Upper lobe of left lung (tissue), 6 donors: ENCODE results near the gene GNS. TPM values are rescaled to one million over a fixed set of nuclear protein-coding genes. Genes with fewer than 3 reads are reported as not detected.

Source experiments
- ATAC-seq, 2 donors: fragments of 200-7000 bp; cut with Tn5 transposase; one replicate each; pipeline ENCODE4 v1.9.1; 2022; ENCODE audit warnings: mild to moderate bottlenecking in 2 of 2, moderate library complexity in 2 of 2; ENCODE audit not compliant: low FRiP score in 2 of 2
- DNase-seq, 2 donors: peaks; one replicate each; pipeline ENCODE4 v3.0.0-alpha.2; 2019 to 2020
- H3K27ac ChIP-seq, 4 donors: fragments of 200-600 bp; sonication (generic); one replicate each; pipeline ENCODE4 v1.5.1; 2016 to 2019
- H3K27me3 ChIP-seq, 4 donors: fragments of 200-600 bp; sonication (generic); one replicate each; pipeline ENCODE4 v1.5.1; 2017 to 2019
- H3K36me3 ChIP-seq, 4 donors: fragments of 200-600 bp; sonication (generic); one replicate each; pipeline ENCODE4 v1.5.1; 2016 to 2019
- H3K4me1 ChIP-seq, 4 donors: fragments of 200-600 bp; sonication (generic); one replicate each; pipeline ENCODE4 v1.5.1; 2018 to 2019
- H3K4me3 ChIP-seq, 4 donors: fragments of 200-600 bp; sonication (generic); one replicate each; pipeline ENCODE4 v1.5.1; 2017 to 2019; ENCODE audit warnings: mild to moderate bottlenecking in 2 of 4, moderate library complexity in 1 of 4
- H3K9me3 ChIP-seq, 4 donors: fragments of 200-600 bp; sonication (generic); one replicate each; pipeline ENCODE4 v1.5.1; 2018 to 2019
- EP300 ChIP-seq, 4 donors: sonication (generic); formaldehyde crosslinking; IDR thresholded peaks; one replicate each; pipeline ENCODE4 v1.5.1; 2017; ENCODE audit warnings: antibody characterized with exemption in 4 of 4, control low read depth in 2 of 4
- POLR2A ChIP-seq, 4 donors: fragments of 450-650 bp; IDR thresholded peaks; one replicate each; pipeline ENCODE4 v1.5.1; 2016 to 2017; ENCODE audit warnings: antibody characterized with exemption in 4 of 4, mild to moderate bottlenecking in 2 of 4
- POLR2AphosphoS5 ChIP-seq, 2 donors: sonication (generic); formaldehyde crosslinking; IDR thresholded peaks; one replicate each; pipeline ENCODE4 v1.5.1; 2017; ENCODE audit warnings: antibody characterized with exemption in 2 of 2
- WGBS, 2 donors: methylation state at CpG; one replicate each; pipeline ENCODE4 v1.1.5; 2017 to 2018; 5-methylcytosine and 5-hydroxymethylcytosine counted together
- total RNA-seq, 6 donors: library from RNA; depleted of rRNA in 4 of 6; stranded (reverse); fragments of >200 nt in 4 of 6; gene quantifications; one replicate each; pipeline versions ENCODE4 v1.1.0 to v1.2.1, GENCODE V29; 2016 to 2021
- TF ChIP-seq, protein P1 (sequence below), 6 experiments: fragments of 450-650 bp in 4 of 6; fragments of 200-600 bp in 2 of 6; sonication (generic) in 2 of 6; IDR thresholded peaks; one replicate each; pipeline ENCODE4 v1.5.1; 2016 to 2019; ENCODE audit warnings: antibody characterized with exemption in 6 of 6
- donor health status: DM: no; HTN: no; CAD: no; lungs with moderate emphysema.
- donor health status: DM: no; HTN: yes; CAD: no; lungs with severe emphysema.

GNS gene
- total RNA-seq, 6 donors from 2014 or later = 43.0 to 201 (median 135) TPM

DNA sequence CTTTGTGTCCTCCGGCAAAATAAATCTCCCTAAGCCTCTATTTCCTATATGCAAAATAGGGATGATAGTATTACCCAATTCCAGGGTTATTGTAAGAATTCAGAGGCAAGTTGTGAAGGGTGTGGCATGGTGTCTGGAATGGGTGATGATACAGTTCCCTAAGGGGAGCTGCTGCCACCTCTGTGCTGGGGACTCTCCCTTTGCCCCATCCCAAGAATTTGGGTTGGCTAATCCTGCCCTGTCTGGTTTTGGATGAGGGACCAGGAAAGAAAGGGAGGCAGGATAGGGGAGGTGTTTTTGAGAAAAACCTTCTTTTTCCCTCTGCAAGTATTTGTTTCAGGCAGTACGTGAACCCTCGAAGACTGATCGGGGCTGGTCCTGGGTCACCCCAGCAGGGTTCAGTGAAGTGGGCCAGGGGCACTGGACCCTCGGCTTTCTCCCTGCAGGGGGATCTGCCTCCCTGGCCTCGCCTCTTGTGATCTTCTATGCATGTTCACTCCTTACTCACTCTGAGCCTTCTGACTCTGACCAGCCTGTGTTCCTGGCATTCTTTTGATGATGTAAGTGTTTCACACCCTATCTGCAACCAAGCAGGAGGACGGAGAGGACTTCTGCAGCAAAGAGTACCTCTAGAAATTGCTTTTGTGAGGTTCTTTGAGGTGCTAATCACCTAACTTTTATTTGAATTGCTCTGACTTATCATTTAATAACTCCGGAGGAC lies 88.1 kb downstream of the GNS start:
- Histone ChIP-seq H3K36me3 (no peaks in the 10 kb centered on the region), H3K4me1 (peaks cover 91 to 98% (median 96%) of the 10 kb centered on the region in 4 donors), H3K27me3 (no peaks in the 10 kb centered on the region), H3K9me3 (no peaks in the 10 kb centered on the region), H3K27ac (peak overlapping the region; percentile 53 to 82 (median 78)), H3K4me3 (no peak overlapping the region)
- DNase-seq (peak in 1 of 2 donors; percentile 56), ATAC-seq (peak; percentile 45 to 82)
- TF ChIP-seq EP300 (IDR thresholded peaks at IDR 0.05) (no peak), POLR2A (IDR thresholded peaks at IDR 0.05) (peak in 1 of 4 donors; percentile 39), POLR2AphosphoS5 (IDR thresholded peaks at IDR 0.05) (peak in 1 of 2 donors; percentile 53)
- 39 to 61% methylated on average over 8 of the region's 8 CpGs for whole genome bisulfite sequencing, 2 donors

DNA sequence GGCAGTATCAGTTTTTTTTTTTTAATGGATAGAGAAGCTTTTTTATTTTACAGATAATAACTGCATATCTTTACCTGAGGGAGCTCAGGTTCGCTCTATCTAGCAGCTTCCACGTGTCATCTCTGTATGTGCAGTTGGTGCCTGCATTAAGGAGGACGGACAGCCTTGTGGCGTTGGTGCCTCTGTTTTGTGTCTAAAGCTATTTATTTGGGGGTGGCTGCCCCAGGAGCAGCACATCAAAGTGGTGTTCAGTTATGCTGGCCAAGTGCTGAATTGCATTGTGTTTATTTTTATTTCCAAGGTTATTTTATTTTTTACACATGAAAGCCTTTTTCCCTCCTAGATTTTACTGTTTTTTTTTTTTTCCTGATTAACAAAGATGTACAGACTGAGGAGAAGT lies 89.2 kb downstream of the GNS start:
- 31 to 48% methylated on average over 4 of the region's 4 CpGs for WGBS, 2 donors
- DNase-seq (no peak), ATAC-seq (no peak)
- Histone ChIP-seq H3K36me3 (no peaks in the 10 kb centered on the region), H3K27ac (peak overlapping the region; percentile 58 to 84 (median 72)), H3K4me3 (peak overlapping the region in 1 of 4 donors; percentile 29), H3K9me3 (no peaks in the 10 kb centered on the region), H3K27me3 (no peaks in the 10 kb centered on the region), H3K4me1 (peaks cover 91 to 99% (median 97%) of the 10 kb centered on the region in 4 donors)
- TF ChIP-seq EP300 (IDR thresholded peaks at IDR 0.05) (no peak), POLR2A (IDR thresholded peaks at IDR 0.05) (no peak), POLR2AphosphoS5 (IDR thresholded peaks at IDR 0.05) (no peak)
- TF ChIP-seq, protein P1, sequence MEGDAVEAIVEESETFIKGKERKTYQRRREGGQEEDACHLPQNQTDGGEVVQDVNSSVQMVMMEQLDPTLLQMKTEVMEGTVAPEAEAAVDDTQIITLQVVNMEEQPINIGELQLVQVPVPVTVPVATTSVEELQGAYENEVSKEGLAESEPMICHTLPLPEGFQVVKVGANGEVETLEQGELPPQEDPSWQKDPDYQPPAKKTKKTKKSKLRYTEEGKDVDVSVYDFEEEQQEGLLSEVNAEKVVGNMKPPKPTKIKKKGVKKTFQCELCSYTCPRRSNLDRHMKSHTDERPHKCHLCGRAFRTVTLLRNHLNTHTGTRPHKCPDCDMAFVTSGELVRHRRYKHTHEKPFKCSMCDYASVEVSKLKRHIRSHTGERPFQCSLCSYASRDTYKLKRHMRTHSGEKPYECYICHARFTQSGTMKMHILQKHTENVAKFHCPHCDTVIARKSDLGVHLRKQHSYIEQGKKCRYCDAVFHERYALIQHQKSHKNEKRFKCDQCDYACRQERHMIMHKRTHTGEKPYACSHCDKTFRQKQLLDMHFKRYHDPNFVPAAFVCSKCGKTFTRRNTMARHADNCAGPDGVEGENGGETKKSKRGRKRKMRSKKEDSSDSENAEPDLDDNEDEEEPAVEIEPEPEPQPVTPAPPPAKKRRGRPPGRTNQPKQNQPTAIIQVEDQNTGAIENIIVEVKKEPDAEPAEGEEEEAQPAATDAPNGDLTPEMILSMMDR (IDR thresholded peaks at IDR 0.05) = no peak

DNA sequence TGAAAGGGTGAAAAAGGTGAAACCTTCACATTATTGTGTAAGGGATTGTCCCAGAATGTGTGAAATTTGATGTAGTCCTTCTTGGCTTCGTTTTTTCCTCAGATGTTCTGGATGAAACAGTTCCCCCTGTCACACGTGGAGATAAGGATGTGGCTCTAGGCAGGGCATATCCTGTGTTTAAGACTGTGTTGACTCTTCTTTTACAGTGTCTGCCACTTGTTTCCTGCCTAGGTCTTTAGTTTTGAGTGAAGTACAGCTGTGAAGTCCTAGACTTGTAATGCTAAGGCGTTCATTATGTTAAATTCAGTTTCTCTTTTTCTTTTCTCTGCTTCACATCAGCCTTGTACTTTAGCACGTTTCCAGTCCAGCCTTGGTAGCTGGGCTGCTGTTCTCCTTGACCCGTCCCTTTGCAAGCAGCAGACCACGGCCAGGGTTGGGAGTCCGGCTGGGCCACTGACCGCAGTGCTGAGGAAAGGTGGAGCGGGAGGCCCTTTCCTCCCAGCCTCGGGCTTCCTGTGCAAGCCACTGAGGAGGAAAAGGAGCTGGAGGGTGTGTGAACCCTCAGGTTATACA lies 89.8 kb downstream of the GNS start:
- peak in 1 of 2 donors; percentile 20 for TF ChIP-seq POLR2AphosphoS5 (IDR thresholded peaks at IDR 0.05)
- TF ChIP-seq EP300 (IDR thresholded peaks at IDR 0.05) = no peak
- H3K36me3 ChIP-seq = no peaks in the 10 kb centered on the region
- WGBS, 2 donors = 11 to 14% methylated on average over 9 to 10 of the region's 10 CpGs
- H3K4me3 ChIP-seq = peak overlapping the region in 2 of 4 donors; percentile 29 to 31
- ATAC-seq = peak; percentile 38 to 45
- no peaks in the 10 kb centered on the region for H3K9me3 ChIP-seq
- H3K4me1 ChIP-seq = peaks cover 93 to 97% (median 96%) of the 10 kb centered on the region in 4 donors
- peak overlapping the region; percentile 58 to 84 (median 72) for H3K27ac ChIP-seq
- DNase-seq = peak; percentile 54 to 73
- no peaks in the 10 kb centered on the region for H3K27me3 ChIP-seq

DNA sequence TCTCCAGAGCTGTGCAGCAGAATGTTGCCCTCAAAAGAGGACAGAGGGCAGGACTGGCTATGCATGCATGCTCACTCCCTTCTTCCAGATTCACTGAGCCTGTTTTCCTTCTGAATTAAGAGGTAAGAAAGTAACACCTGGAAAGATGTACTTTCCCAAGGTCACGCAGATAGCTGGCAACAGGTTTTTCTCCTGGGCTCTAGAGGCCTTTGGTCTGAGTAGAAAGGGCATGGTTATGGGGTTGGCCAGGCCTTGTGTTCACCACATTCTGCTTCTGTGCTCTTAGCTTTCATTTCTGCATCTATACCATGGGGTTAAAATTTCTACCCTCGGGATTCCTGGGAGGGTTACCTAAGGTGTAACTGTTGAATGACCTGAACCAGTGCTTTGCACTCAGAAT lies 91.4 kb downstream of the GNS start:
- peak overlapping the region; percentile 38 to 72 (median 56) for H3K27ac ChIP-seq
- WGBS, 2 donors = 64 to 74% methylated on average over 2 of the region's 2 CpGs
- H3K36me3 ChIP-seq = no peaks in the 10 kb centered on the region
- no peak for ATAC-seq
- no peaks in the 10 kb centered on the region for H3K27me3 ChIP-seq
- no peak for TF ChIP-seq POLR2AphosphoS5 (IDR thresholded peaks at IDR 0.05)
- H3K4me1 ChIP-seq = peaks cover 78 to 91% (median 82%) of the 10 kb centered on the region in 4 donors
- DNase-seq = no peak
- no peak overlapping the region for H3K4me3 ChIP-seq
- H3K9me3 ChIP-seq = no peaks in the 10 kb centered on the region

DNA sequence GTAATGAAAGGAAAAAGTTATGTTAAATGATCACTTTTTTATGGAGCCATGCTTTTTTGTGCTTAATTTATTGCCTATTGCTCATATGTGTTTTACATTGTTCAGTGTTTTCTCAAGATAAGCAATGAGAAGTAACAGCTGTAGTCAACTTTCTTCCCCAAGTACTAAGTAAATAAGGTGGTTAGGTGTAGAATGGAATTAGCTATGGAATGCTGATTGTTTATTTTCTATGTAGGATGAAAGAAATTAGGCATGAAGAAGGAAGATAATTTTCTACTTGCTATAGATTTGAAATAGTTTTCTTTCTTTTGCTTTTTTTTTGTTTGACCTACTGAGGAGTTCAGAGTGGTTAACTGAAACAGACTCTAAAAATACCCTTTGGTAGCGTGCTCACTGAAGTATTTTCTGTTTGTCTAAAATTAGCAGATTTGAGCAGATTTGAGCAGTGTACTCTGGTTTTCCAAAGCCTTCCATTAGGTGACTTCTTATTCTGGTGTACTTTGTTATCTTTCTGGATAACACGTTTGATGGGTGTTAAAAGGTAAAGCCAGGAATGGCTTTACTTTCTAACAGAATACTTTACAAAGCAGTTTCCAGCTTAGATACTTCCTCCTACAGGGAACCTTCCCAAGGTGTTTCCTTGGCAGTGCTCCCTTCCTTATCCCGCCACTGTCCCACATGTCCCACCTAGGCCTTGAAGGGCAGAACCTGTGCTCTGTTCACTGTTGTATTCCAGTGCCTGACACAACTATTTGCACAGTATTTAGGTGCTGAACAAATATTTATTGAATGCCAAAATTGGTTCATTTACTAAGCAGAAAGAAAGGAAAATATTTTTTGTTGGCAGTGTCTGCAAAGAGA lies 92.9 kb downstream of the GNS start:
- H3K4me1 ChIP-seq = peaks cover 63 to 77% (median 67%) of the 10 kb centered on the region in 4 donors
- ATAC-seq (no peak), DNase-seq (no peak)
- no peak overlapping the region for H3K4me3 ChIP-seq
- WGBS, 2 donors = 56 to 57% methylated on average over 3 of the region's 3 CpGs
- H3K27me3 ChIP-seq = no peaks in the 10 kb centered on the region
- no peaks in the 10 kb centered on the region for H3K9me3 ChIP-seq
- peak overlapping the region; percentile 4 to 72 (median 54) for H3K27ac ChIP-seq
- no peaks in the 10 kb centered on the region for H3K36me3 ChIP-seq
- no peak for TF ChIP-seq EP300 (IDR thresholded peaks at IDR 0.05)
- no peak for TF ChIP-seq POLR2AphosphoS5 (IDR thresholded peaks at IDR 0.05)
- TF ChIP-seq POLR2A (IDR thresholded peaks at IDR 0.05) = no peak
- TF ChIP-seq, protein P1 (IDR thresholded peaks at IDR 0.05) = no peak

DNA sequence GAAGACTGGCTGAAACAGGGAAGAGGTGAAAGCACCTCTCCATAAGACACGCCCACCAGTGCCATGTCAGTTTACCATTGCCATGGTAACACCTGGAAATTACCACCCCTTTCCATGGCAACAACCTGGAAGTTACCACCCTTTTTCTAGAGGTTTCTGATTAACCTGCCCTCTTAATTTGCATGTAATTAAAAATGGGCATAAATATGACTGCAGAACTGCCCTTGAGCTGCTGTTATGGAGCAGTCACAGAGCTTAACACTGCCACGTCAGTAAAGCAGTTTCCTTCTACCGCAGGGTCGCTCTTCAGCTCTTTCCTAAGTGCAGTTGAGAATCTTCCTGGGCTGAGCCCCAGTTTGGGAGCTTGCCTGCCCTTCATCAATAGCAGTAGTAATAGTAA lies 93.7 kb downstream of the GNS start:
- Histone ChIP-seq H3K4me3 (no peak overlapping the region), H3K4me1 (peaks cover 55 to 70% (median 59%) of the 10 kb centered on the region in 4 donors), H3K9me3 (no peaks in the 10 kb centered on the region), H3K27me3 (no peaks in the 10 kb centered on the region), H3K36me3 (no peaks in the 10 kb centered on the region), H3K27ac (peak overlapping the region; percentile 4 to 72 (median 58))
- WGBS, 2 donors = 26 to 46% methylated on average over 4 of the region's 4 CpGs
- DNase-seq (peak in 1 of 2 donors; percentile 45), ATAC-seq (peak in 1 of 2 donors; percentile 15)
- TF ChIP-seq POLR2AphosphoS5 (IDR thresholded peaks at IDR 0.05) = no peak
- no peak for TF ChIP-seq EP300 (IDR thresholded peaks at IDR 0.05)
- no peak for TF ChIP-seq POLR2A (IDR thresholded peaks at IDR 0.05)
- TF ChIP-seq, protein P1 (IDR thresholded peaks at IDR 0.05) = no peak
